ENCODE measurements around the gene FNBP1L.

The FNBP1L gene

GRCh38 chr1:93447481-93448291 is at the start of gene FNBP1L:
Gene FNBP1L, plus strand, starts transcription at chr1:93448118. Its CDS starts 164 bp downstream, at chr1:93448282.
- Histone ChIP-seq H3K4me1 (ENCODE audit: insufficient read depth, low read length) (peaks cover 12% of the 10 kb centered on the region), H3K27me3 (ENCODE audit: insufficient read depth, low read length) (no peaks in the 10 kb centered on the region), H3K36me3 (ENCODE audit: insufficient read depth, low read length) (no peaks in the 10 kb centered on the region), H3K9me3 (ENCODE audit: low read length) (no peaks in the 10 kb centered on the region), H2AFZ (ENCODE audit: low read depth, low read length) (peak within 1 kb of the TSS; percentile 97), H3K4me3 (ENCODE audit: low read length) (peak within 1 kb of the TSS; percentile 71)

GRCh38 chr1:93399781-93400180 is 48.1 kb upstream of the FNBP1L start:
- H3K9me3 ChIP-seq (ENCODE audit: low read length): no peaks in the 10 kb centered on the region
- no peak overlapping the region for H2AFZ ChIP-seq (ENCODE audit: low read depth, low read length)
- H3K4me3 ChIP-seq (ENCODE audit: low read length): no peak overlapping the region
- H3K36me3 ChIP-seq (ENCODE audit: insufficient read depth, low read length): no peaks in the 10 kb centered on the region
- H3K4me1 ChIP-seq (ENCODE audit: insufficient read depth, low read length): no peaks in the 10 kb centered on the region
- no peaks in the 10 kb centered on the region for H3K27me3 ChIP-seq (ENCODE audit: insufficient read depth, low read length)

- Histone ChIP-seq H2AFZ (ENCODE audit: low read depth, low read length) (no peak overlapping the region), H3K4me1 (ENCODE audit: insufficient read depth, low read length) (no peaks in the 10 kb centered on the region), H3K9me3 (ENCODE audit: low read length) (peaks cover 13% of the 10 kb centered on the region)
Measured at GRCh38 chr1:93408203-93408602, 39.7 kb upstream of the FNBP1L start.

GRCh38 chr1:93411000-93411399 is 36.9 kb upstream of the FNBP1L start:
- no peaks in the 10 kb centered on the region for H3K36me3 ChIP-seq (ENCODE audit: insufficient read depth, low read length)
- no peaks in the 10 kb centered on the region for H3K4me1 ChIP-seq (ENCODE audit: insufficient read depth, low read length)
- H2AFZ ChIP-seq (ENCODE audit: low read depth, low read length): no peak overlapping the region
- H3K4me3 ChIP-seq (ENCODE audit: low read length): no peak overlapping the region
- no peaks in the 10 kb centered on the region for H3K27me3 ChIP-seq (ENCODE audit: insufficient read depth, low read length)
- H3K9me3 ChIP-seq (ENCODE audit: low read length): peaks cover 13% of the 10 kb centered on the region

More at GRCh38 chr1:93408203-93408602, 39.7 kb upstream of the FNBP1L start:
- H3K36me3 ChIP-seq (ENCODE audit: insufficient read depth, low read length): no peaks in the 10 kb centered on the region
- no peak overlapping the region for H3K4me3 ChIP-seq (ENCODE audit: low read length)
- H3K27me3 ChIP-seq (ENCODE audit: insufficient read depth, low read length): no peaks in the 10 kb centered on the region

- Histone ChIP-seq H3K36me3 (ENCODE audit: insufficient read depth, low read length) (no peaks in the 10 kb centered on the region), H3K4me1 (ENCODE audit: insufficient read depth, low read length) (no peaks in the 10 kb centered on the region), H2AFZ (ENCODE audit: low read depth, low read length) (no peak overlapping the region), H3K4me3 (ENCODE audit: low read length) (no peak overlapping the region), H3K9me3 (ENCODE audit: low read length) (peaks cover 1% of the 10 kb centered on the region), H3K27me3 (ENCODE audit: insufficient read depth, low read length) (no peaks in the 10 kb centered on the region)
Measured at GRCh38 chr1:93414749-93415148, 33.2 kb upstream of the FNBP1L start.

GRCh38 chr1:93415296-93415695 is 32.6 kb upstream of the FNBP1L start:
- Histone ChIP-seq H3K9me3 (ENCODE audit: low read length) (no peaks in the 10 kb centered on the region), H3K27me3 (ENCODE audit: insufficient read depth, low read length) (no peaks in the 10 kb centered on the region), H3K4me3 (ENCODE audit: low read length) (no peak overlapping the region), H2AFZ (ENCODE audit: low read depth, low read length) (no peak overlapping the region), H3K4me1 (ENCODE audit: insufficient read depth, low read length) (no peaks in the 10 kb centered on the region), H3K36me3 (ENCODE audit: insufficient read depth, low read length) (no peaks in the 10 kb centered on the region)

- Histone ChIP-seq H3K36me3 (ENCODE audit: insufficient read depth, low read length) (no peaks in the 10 kb centered on the region), H3K9me3 (ENCODE audit: low read length) (no peaks in the 10 kb centered on the region), H2AFZ (ENCODE audit: low read depth, low read length) (no peak overlapping the region), H3K4me1 (ENCODE audit: insufficient read depth, low read length) (no peaks in the 10 kb centered on the region), H3K4me3 (ENCODE audit: low read length) (no peak overlapping the region), H3K27me3 (ENCODE audit: insufficient read depth, low read length) (no peaks in the 10 kb centered on the region)
Measured at GRCh38 chr1:93416183-93416582, 31.7 kb upstream of the FNBP1L start.

GRCh38 chr1:93419344-93419743 is 28.6 kb upstream of the FNBP1L start:
- H3K36me3 ChIP-seq (ENCODE audit: insufficient read depth, low read length): no peaks in the 10 kb centered on the region
- no peak overlapping the region for H3K4me3 ChIP-seq (ENCODE audit: low read length)
- H3K9me3 ChIP-seq (ENCODE audit: low read length): no peaks in the 10 kb centered on the region
- H3K27me3 ChIP-seq (ENCODE audit: insufficient read depth, low read length): no peaks in the 10 kb centered on the region
- H2AFZ ChIP-seq (ENCODE audit: low read depth, low read length): no peak overlapping the region
- no peaks in the 10 kb centered on the region for H3K4me1 ChIP-seq (ENCODE audit: insufficient read depth, low read length)

- H3K27me3 ChIP-seq (ENCODE audit: insufficient read depth, low read length): no peaks in the 10 kb centered on the region
- H3K4me3 ChIP-seq (ENCODE audit: low read length): no peak overlapping the region
- H2AFZ ChIP-seq (ENCODE audit: low read depth, low read length): no peak overlapping the region
- H3K9me3 ChIP-seq (ENCODE audit: low read length): no peaks in the 10 kb centered on the region
- H3K4me1 ChIP-seq (ENCODE audit: insufficient read depth, low read length): no peaks in the 10 kb centered on the region
- H3K36me3 ChIP-seq (ENCODE audit: insufficient read depth, low read length): no peaks in the 10 kb centered on the region
Measured at GRCh38 chr1:93420400-93420799, 27.5 kb upstream of the FNBP1L start.

GRCh38 chr1:93426181-93426580 is 21.7 kb upstream of the FNBP1L start:
- peaks cover 14% of the 10 kb centered on the region for H3K9me3 ChIP-seq (ENCODE audit: low read length)
- no peak overlapping the region for H2AFZ ChIP-seq (ENCODE audit: low read depth, low read length)
- no peaks in the 10 kb centered on the region for H3K27me3 ChIP-seq (ENCODE audit: insufficient read depth, low read length)
- H3K36me3 ChIP-seq (ENCODE audit: insufficient read depth, low read length): no peaks in the 10 kb centered on the region
- no peak overlapping the region for H3K4me3 ChIP-seq (ENCODE audit: low read length)
- peaks cover 4% of the 10 kb centered on the region for H3K4me1 ChIP-seq (ENCODE audit: insufficient read depth, low read length)

- Histone ChIP-seq H3K4me3 (ENCODE audit: low read length) (no peak overlapping the region), H3K36me3 (ENCODE audit: insufficient read depth, low read length) (no peaks in the 10 kb centered on the region)
Measured at GRCh38 chr1:93427656-93428055, 20.3 kb upstream of the FNBP1L start.

GRCh38 chr1:93433407-93433961 is 14.4 kb upstream of the FNBP1L start:
- H3K36me3 ChIP-seq (ENCODE audit: insufficient read depth, low read length): no peaks in the 10 kb centered on the region
- H3K4me1 ChIP-seq (ENCODE audit: insufficient read depth, low read length): peaks cover 4% of the 10 kb centered on the region
- no peaks in the 10 kb centered on the region for H3K27me3 ChIP-seq (ENCODE audit: insufficient read depth, low read length)
- no peak overlapping the region for H3K4me3 ChIP-seq (ENCODE audit: low read length)
- peaks cover 18% of the 10 kb centered on the region for H3K9me3 ChIP-seq (ENCODE audit: low read length)
- no peak overlapping the region for H2AFZ ChIP-seq (ENCODE audit: low read depth, low read length)

More at GRCh38 chr1:93427656-93428055, 20.3 kb upstream of the FNBP1L start:
- peaks cover 14% of the 10 kb centered on the region for H3K9me3 ChIP-seq (ENCODE audit: low read length)
- H3K27me3 ChIP-seq (ENCODE audit: insufficient read depth, low read length): no peaks in the 10 kb centered on the region
- no peak overlapping the region for H2AFZ ChIP-seq (ENCODE audit: low read depth, low read length)
- peaks cover 4% of the 10 kb centered on the region for H3K4me1 ChIP-seq (ENCODE audit: insufficient read depth, low read length)

- H3K27me3 ChIP-seq (ENCODE audit: insufficient read depth, low read length): no peaks in the 10 kb centered on the region
- peaks cover 4% of the 10 kb centered on the region for H3K4me1 ChIP-seq (ENCODE audit: insufficient read depth, low read length)
- peaks cover 18% of the 10 kb centered on the region for H3K9me3 ChIP-seq (ENCODE audit: low read length)
- H2AFZ ChIP-seq (ENCODE audit: low read depth, low read length): no peak overlapping the region
- no peaks in the 10 kb centered on the region for H3K36me3 ChIP-seq (ENCODE audit: insufficient read depth, low read length)
- H3K4me3 ChIP-seq (ENCODE audit: low read length): no peak overlapping the region
Measured at GRCh38 chr1:93434088-93434487, 13.8 kb upstream of the FNBP1L start.

Measured in neuron (in vitro differentiated cells).